NCI-H2107 treated with DMSO at 0.1 percent for 48 hours (cell line): Measurements from ENCODE around the gene ERI3.

ENCODE experiments used
- DNase-seq: peaks from one replicate; lab custom pipeline; 2025; ENCODE audit not compliant: unreplicated experiment; lab: John Stamatoyannopoulos, UW

ERI3 gene, protein sequence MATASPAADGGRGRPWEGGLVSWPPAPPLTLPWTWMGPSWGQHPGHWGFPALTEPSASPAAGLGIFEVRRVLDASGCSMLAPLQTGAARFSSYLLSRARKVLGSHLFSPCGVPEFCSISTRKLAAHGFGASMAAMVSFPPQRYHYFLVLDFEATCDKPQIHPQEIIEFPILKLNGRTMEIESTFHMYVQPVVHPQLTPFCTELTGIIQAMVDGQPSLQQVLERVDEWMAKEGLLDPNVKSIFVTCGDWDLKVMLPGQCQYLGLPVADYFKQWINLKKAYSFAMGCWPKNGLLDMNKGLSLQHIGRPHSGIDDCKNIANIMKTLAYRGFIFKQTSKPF

GRCh38 chr1:44354840-44355581 is at the start of gene ERI3:
ERI3 (minus strand) TSS chr1:44355257; CDS start chr1:44355026, 231 bp downstream.
- DNase-seq = peak; percentile 93

DNA sequence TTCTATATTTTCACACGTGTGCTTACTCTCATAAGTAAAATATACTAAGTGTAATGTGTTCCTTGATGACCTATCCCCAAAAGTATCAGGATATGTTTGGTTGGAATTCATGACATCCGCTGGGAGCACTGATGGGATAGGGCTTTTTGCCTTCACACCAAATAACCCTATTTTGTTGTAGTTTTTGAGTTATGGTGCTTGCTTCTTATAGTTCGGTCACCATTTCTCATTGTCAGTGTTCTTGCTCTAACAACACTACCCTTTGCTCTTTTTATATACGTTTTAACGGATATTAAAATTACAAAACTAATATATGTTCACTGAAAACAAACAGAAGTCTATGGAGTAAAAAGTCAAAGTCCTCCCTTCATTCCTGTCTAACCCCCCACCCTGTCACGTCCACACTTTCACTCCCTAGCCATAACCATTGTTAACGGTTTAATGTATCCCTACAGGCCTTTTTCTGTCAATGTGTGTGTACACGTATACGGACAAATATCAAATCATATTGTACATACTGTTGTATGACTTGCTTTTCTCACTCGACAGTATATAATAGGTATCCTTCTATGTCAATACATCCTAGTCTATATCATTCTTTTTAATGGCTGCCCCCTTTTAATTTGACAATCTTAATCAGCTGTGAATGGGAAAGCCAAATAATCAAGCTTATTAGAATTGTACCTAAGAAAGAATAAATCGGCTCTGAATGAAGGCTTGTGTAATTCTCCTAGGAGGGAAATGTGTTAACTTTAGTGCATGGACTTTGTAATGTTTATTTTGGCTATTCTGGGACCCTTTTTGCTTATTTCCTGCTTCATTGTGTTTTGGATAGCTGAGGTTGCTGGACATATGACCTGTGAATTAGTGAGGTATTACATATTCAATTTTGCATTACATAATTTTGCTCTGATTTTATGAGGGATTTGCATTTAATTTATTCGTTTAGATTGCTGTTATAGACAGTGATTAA is 46.5 kb upstream of the ERI3 start:
- no peak for DNase-seq

DNA sequence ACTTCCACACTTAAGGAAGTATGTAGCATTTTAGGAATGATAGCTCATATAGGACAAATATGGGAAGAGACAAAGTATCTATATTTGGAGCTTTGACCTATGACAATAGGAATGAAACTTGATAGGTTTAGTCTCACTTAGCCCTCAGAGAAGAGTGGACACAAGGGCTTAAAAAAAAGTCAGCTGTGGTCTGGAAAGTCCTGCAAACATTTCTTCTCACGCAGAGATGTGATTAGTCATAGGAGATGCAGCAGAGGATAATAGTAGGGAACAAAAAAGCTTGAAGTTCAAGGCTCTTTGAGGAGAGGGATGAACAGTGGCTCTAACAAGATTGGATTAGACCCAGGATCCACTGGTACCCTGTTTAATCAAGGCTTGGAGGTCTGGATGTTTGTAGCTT is 35.2 kb upstream of the ERI3 start:
- DNase-seq = no peak

GRCh38 chr1:44389437-44389836 is 34.4 kb upstream of the ERI3 start:
- DNase-seq = no peak

DNA sequence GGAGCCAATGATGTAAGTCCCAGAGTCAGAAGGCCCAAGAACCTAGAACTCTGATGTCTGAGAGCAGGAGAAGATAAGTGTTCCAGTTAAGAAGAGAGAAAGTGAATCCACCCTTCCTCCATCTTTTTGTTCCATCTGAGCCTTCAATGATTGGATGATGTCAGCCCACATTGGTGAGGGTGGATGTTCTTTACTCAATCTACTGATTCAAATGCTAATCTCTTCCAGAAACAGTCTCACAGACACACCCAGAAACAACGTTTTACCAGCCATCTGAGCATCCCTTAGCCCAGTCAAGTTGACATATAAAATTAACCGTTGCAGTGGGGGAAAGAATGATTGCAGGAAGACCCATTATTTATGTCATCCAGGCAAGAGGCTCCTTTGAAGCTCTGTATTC is 33.5 kb upstream of the ERI3 start:
- no peak for DNase-seq

DNA sequence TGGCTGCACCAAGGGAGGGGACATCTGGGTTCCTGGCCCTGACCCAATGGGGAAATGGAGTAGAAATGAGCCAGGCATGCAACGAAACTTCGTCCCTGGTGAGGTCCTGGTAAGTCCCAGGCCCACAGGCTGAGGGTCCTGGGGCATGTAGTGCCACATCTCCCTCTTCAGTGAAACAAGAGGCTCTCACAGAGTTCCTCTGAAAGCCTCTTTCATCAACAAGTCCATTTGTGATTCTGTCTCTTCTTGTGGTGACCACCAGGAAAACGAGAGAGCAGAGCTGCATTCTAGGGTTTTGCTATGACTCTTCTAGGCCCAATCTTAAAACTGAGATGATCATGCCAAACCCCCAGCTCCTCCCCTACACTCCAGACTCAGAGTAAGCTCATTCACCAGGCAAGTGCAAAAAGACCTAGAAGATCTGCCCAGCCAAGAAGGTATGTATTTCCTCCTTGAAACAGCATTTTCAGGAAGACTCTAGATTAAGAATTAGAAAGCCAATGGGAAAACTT is 25.7 kb upstream of the ERI3 start:
- no peak for DNase-seq

GRCh38 chr1:44377925-44378784 is 23.1 kb upstream of the ERI3 start:
- DNase-seq = peak; percentile 5

GRCh38 chr1:44375547-44375946 is 20.5 kb upstream of the ERI3 start:
- no peak for DNase-seq

DNA sequence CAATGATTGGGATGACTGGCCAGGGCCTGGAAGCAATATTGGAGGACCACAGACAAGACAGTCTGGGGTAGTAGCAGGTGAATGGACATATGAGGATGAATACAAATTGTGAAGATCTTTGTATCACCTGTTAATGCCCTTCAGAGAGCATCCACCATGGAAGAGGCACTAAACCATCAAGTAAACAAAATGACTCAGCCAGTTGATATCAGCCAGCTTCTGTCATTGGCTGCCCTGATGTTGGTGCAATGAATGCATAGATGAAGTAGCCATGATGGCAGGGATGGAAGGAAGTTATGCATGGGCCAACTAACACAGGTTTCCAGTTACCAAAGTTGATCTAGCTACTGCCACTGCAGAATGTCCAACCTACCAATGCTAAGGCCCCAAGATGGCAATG is 16.1 kb upstream of the ERI3 start:
- no peak for DNase-seq

DNA sequence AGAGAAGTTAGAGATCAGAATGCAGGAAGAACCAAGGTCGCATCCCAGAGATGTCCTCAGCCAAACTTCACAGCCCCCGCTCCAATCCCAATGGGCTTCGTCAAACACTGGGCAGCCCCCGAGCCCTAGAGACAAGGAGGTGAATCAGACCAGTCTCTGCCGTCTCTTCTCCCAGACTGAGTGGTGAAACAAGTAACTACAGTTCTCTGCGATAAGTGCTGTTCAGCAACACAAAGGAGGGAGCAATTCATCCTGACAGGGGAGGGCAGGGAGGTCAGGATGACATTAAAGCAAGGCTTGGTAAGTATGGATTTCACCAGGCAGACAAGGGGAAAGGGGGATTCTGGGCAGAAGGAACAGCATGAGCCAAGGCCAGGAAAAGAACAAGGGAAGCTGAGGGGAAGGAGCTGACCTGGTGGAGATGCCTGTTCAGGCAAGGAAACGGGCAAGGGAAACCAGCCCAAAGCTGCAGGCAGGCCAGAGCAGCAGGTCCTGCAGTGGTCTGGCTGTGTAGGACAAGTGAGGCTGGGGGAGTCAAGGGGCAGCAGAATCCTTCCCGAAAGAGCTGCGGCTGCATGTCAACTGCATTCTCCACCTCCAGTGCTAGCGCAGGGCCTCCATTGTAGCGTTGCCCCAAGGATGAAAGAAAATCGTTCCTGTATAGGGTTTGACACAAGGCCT is 13.6 kb upstream of the ERI3 start:
- no peak for DNase-seq

DNA sequence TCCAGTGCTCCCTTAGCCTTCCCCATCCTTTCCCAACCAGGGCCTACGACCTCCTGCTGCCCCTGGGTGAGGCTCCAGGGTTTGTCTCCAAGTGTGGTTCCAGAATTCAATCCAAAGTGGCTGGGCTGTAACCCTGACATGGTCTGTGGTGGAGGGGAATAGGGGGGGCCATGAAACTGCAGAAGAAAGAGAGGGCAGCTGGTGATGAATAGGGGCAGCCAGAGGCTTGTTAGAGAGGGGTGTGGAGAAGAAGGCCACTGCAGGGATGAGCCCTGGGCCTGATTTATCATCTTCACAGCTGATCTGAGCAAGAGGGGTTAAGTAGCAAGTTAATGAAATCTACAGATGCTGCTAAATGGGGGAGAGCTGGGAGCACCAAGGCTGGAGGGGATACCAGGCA is 12.9 kb upstream of the ERI3 start:
- DNase-seq = no peak

DNA sequence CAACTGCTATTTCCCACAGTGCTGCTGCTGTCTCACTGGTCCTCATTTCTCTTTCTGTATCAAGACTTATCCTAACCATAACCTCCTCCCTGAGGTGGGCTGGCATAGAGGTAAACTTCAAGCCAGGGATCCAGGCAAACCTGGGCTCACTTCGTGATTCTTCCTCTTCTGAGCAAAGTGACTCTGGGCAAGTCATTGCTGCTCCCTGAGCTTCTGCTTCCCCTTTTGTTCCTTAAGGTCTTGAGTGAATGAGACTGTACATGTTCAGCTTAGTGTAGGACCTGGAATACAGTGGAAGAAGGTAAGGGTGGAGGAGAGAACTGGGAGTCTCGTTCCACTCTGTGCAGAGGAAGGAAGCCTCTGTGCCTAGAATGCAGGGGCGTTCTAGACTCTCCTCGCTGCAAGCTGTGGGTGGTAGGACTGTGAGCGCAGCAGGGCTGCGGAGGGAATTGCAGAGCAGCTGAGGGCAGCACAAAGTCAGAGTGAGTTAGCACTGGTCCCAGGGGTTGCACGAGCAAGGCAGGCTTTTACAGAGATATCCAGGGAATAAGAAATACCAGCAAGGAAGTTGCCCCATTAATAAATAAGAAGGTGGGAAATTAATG is 11.4 kb upstream of the ERI3 start:
- DNase-seq = no peak

DNA sequence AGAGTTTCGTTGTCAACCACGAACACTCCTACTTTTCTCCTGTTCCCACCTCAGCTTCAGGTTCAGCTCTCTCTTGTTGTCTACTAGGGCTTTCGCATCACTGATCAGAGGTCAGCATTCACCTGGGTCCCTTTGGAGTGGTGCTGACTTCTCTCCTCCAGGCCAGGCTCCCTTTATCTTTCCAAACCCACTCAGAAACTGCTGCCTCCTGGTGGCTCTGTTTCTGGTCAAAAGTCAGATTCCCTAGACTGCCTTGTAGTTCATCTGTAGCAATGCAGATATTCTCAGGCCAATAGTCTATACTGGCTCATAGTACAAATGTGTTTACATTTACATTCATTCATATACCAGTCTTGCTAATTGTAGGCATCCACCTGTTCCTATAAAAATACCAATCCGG is 6.4 kb upstream of the ERI3 start:
- no peak for DNase-seq

DNA sequence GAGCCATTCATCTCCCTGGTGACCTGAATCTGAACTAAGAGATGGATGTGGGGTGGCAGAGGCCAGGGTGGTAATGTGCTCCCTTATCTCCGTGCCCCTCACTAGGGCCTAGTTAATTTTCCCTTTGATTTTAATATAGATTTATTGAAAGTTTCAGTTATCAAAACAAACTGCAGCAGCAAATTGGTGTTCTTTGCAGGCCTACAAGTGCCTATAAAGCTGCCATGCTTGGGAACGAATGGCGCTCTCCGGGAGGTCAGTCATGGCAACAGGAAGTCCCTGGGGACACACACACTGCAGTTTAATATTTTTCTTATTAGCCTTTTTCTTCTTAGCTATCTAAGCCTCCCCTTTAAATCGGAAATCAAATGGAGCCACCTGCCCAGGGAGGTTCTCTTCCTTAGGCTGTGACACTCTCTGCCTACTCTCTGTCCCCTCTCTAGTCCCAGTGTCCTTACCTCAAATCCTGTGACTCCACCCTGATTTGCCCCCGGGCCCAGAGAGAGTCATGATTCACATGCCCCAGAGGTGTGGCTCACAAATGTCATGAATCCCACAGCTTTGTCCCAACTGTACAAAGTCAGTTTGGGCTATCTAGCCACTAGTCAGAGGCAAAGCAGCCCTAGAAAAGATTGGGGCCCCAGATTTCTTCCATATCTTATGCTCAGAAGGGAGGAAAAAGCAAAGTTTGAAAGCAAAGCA is 4.3 kb upstream of the ERI3 start:
- no peak for DNase-seq

DNA sequence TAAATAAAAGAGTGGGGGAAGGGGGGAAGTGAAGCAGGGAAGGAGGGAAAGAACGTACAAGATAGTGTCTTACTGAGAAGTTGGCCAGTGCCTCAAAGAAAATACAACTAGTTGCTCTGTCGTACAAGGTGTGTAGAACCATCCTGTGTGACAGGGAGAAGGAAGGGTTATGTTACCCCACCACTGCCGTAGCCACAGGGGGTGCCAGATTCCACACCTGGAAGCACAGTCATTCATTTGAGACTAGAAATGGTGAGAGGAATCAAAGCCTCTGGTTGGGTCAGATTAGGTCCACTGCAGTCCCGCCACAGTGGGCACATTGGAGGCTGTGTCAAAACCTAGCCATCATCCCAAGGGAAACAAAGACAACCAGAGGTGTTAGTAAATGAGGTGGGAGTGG is 2.7 kb upstream of the ERI3 start:
- DNase-seq = no peak

DNA sequence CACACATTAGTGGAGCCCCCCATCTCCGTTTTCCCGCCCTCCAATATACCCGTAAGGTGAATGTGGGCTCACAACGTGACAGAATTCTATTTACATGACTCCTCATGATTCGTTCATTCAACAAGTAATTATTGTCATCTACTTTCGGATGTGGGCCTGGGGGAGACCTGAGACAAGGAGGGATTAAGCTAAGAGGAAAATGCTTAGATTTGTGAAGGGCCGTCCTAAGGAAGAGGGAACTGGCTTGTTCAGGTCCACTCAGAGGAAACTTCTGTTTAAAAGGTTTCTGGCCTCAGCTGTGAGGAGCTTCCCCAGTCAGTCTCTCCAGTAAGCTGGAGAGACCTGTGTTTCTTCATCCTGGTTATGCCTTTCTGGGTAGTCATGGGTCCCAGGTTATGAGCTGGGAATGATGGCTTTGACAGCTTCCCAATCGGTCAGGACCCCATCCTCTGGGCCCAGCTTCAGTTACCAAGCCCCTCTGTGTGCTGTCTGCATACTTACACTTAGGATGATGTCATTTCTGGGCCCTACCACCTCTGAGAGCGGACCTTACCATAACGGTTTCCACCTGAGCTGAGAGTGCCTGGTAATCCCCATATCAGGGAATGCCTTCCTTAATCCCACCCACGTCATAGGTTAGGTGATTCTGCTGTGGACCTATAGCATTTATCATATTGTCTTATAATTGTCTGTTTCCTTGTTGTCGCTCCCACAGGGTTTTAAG is 687 bp upstream of the ERI3 start:
- DNase-seq = no peak

- DNase-seq = no peak
Measured at GRCh38 chr1:44354268-44354839, 703 bp downstream of the ERI3 start.

DNA sequence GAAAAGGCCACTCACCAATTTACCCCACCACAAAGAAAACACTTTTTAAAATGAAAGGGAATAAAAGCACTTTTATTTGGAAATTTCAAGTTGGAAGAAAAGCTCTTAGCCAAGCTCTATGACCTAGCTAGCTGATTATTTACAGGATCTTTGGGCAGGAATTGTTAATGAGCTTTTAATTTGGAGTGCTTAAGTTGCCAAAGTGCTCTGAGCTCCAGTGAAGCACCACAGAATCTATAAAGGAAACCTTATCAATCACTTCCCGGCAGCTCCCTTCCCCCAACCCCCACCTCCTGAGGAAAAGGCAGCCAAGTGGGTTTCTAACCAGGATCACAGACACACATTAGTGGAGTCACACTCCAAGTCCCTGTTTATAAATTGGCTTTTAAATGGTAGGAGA is 1.5 kb downstream of the ERI3 start:
- DNase-seq = no peak
